HFFc6 (cell line): ENCODE results near the gene AGBL5. TPM values are rescaled to one million over a fixed set of nuclear protein-coding genes. Genes with fewer than 3 reads are reported as not detected.

Source experiments
- DNase-seq: peaks from one replicate; pipeline ENCODE4 v3.0.0-alpha.2; 2018
- H3K27ac Mint-ChIP-seq: 2 replicates; pipeline ENCODE4 v1.8.0; 2020; ENCODE audit warnings: mild to moderate bottlenecking, mixed read lengths
- H3K27me3 Mint-ChIP-seq: 2 replicates; pipeline ENCODE4 v1.8.0; 2021; ENCODE audit warnings: mild to moderate bottlenecking, moderate library complexity, mixed read lengths; ENCODE audit not compliant: insufficient read depth
- H3K36me3 Mint-ChIP-seq: 2 replicates; pipeline ENCODE4 v1.8.0; 2021; ENCODE audit warnings: low read depth, mixed read lengths
- H3K4me1 Mint-ChIP-seq: 2 replicates; pipeline ENCODE4 v1.8.0; 2020; ENCODE audit warnings: low read depth, mixed read lengths
- H3K4me3 Mint-ChIP-seq: 2 replicates; pipeline ENCODE4 v1.8.0; 2020; ENCODE audit warnings: mild to moderate bottlenecking, moderate library complexity, mixed read lengths
- H3K9me3 Mint-ChIP-seq: 2 replicates; pipeline ENCODE4 v1.8.0; 2020; ENCODE audit warnings: mild to moderate bottlenecking, mixed read lengths
- total RNA-seq, 6 experiments: library from RNA; stranded (reverse); fragmentation: NEBNext Ultra II Directional; extraction: Animal tissue kit (Norgen Biotek cat#: 25700); gene quantifications; 2 replicates in 1 of 6; 3 replicates in 5 of 6; pipeline ENCODE4 v1.2.3, GENCODE V29; 2021
- TF ChIP-seq, protein P1 (sequence below): fragments of 200-600 bp; sonication (generic); IDR thresholded peaks from 2 replicates; pipeline ENCODE4 v1.5.0; 2021; ENCODE audit warnings: antibody characterized with exemption, mild to moderate bottlenecking

The AGBL5 gene
- total RNA-seq, 6 experiments from 2014 or later: 23.5 to 31.4 (median 28.6) TPM

DNA sequence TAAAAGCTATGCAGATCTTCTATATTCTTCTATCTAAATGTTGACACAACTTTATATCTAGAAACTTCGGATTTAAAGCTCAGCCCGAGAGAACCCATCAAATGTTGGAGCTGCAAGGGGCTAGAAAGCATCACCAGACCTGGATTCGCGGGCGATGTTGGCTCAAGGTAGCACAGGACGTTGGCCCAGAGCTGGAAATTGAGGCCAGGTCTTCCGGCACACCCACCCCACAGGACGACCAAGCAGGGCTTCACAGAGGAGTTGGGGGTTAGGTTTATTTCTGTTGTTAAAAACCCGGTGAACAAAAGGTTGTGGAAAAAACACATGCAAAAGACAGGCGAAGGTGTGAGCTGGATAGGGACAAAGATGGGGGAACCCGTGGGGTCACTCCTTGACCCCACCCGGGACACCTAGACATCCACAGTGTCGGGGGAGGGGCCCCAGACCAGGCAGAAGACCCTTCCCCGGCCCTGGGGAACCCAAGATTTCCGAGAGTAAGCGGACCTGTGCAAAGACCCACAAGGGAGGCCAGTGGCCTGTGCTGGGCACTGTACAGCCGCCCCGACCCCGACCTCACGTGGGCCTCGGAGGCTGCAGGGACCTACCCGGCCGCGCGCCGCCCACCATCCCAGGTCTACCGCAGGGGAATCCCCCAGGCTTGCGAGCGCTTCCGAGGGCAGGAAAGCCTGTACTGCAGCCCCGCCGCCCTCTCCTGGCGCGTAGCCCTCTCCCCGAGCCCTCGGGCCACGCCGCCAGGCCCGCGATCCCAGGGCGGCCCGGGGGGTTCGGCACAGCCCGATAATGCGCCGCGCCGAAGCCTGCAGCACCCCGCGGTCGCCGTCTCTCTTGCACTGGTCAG, 1.8 kb upstream of the AGBL5 start:
- H3K9me3 Mint-ChIP-seq: peaks cover 13% of the 10 kb centered on the region
- TF ChIP-seq, protein P1, sequence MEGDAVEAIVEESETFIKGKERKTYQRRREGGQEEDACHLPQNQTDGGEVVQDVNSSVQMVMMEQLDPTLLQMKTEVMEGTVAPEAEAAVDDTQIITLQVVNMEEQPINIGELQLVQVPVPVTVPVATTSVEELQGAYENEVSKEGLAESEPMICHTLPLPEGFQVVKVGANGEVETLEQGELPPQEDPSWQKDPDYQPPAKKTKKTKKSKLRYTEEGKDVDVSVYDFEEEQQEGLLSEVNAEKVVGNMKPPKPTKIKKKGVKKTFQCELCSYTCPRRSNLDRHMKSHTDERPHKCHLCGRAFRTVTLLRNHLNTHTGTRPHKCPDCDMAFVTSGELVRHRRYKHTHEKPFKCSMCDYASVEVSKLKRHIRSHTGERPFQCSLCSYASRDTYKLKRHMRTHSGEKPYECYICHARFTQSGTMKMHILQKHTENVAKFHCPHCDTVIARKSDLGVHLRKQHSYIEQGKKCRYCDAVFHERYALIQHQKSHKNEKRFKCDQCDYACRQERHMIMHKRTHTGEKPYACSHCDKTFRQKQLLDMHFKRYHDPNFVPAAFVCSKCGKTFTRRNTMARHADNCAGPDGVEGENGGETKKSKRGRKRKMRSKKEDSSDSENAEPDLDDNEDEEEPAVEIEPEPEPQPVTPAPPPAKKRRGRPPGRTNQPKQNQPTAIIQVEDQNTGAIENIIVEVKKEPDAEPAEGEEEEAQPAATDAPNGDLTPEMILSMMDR: no peak
- H3K36me3 Mint-ChIP-seq: peaks cover 19% of the 10 kb centered on the region
- DNase-seq: no peak
- H3K27ac Mint-ChIP-seq: peak overlapping the region; percentile 98
- H3K27me3 Mint-ChIP-seq: peaks cover 14% of the 10 kb centered on the region
- peaks cover 31% of the 10 kb centered on the region for H3K4me1 Mint-ChIP-seq
- peak overlapping the region; percentile 97 for H3K4me3 Mint-ChIP-seq

DNA sequence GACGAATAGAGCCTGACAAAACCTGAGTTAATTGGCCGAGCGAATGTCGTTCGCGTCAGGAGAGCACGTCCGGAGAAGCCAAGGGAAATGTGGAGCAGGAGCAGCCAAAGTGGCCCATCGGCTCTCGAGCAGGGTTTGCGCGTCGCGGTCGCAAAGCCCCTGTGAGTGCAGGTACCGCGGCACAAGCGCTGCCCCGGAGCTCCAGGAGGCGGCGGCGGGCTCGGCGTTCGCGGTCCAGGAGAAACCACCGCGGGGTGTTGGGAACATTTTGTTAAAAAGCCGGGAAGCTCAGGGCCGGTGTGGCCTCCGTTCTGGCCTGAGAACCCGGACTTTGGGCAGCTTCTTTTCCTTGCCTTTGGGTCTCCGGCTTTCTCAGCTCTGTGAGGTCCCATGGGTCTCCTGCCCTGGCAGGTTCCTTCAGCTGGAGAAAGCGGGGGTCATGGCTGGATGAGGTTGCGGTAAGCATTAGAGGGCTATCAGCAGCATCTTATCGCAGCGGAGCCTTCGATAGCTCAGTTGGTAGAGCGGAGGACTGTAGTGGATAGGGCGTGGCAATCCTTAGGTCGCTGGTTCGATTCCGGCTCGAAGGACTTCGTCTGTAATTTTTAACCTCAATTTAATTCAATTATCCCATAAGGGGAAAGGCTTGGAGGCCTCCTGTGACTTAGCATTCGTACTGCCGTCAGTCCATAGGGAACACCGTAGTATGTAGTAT, 1.0 kb upstream of the AGBL5 start:
- peak overlapping the region; percentile 98 for H3K27ac Mint-ChIP-seq
- DNase-seq: peak; percentile 96
- peaks cover 14% of the 10 kb centered on the region for H3K27me3 Mint-ChIP-seq
- H3K4me1 Mint-ChIP-seq: peaks cover 31% of the 10 kb centered on the region
- peaks cover 24% of the 10 kb centered on the region for H3K36me3 Mint-ChIP-seq
- TF ChIP-seq, protein P1: peak; percentile 61
- H3K4me3 Mint-ChIP-seq: peak overlapping the region; percentile 97
- peaks cover 13% of the 10 kb centered on the region for H3K9me3 Mint-ChIP-seq

DNA sequence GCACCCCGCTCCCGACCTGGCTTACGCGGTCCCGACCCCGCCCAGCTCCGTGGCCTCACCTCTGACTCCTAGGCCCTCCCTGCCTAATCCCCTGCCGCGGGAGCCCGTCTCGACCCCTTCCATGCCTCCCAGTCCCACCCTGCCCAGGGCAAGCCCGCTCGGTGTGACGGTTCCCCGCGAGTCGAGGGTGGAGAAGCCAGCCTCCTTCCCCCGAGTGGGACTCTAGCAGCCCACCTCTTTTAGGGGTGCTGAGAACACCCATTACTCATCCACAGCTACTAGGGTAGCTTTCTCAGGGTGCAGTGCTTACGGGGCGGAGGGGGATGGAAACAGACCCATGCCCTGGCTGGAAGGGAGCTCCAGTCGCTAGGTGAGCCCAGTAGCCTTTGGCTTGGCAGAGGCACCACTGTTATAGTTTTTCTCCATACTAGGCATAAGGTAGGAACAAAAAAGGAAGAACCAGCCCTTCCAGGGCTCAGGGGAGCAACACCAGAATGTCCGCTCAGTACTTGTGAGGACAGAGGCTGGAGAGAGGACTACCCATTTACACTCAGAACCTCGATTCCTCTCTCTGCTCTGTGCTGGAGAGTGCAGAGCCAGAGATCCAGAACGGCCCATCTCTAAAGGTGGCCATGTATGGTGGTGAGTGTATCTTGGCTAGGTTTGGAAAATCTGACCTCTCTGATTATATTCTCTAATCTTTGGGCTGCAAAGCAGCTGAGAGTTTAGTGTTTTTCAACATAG, 606 bp downstream of the AGBL5 start:
- peak; percentile 16 for DNase-seq
- H3K36me3 Mint-ChIP-seq: peaks cover 28% of the 10 kb centered on the region
- H3K27me3 Mint-ChIP-seq: peaks cover 14% of the 10 kb centered on the region
- H3K27ac Mint-ChIP-seq: peak overlapping the region; percentile 84
- H3K4me3 Mint-ChIP-seq: peak overlapping the region; percentile 97
- TF ChIP-seq, protein P1: no peak
- H3K4me1 Mint-ChIP-seq: peaks cover 31% of the 10 kb centered on the region
- peaks cover 13% of the 10 kb centered on the region for H3K9me3 Mint-ChIP-seq

DNA sequence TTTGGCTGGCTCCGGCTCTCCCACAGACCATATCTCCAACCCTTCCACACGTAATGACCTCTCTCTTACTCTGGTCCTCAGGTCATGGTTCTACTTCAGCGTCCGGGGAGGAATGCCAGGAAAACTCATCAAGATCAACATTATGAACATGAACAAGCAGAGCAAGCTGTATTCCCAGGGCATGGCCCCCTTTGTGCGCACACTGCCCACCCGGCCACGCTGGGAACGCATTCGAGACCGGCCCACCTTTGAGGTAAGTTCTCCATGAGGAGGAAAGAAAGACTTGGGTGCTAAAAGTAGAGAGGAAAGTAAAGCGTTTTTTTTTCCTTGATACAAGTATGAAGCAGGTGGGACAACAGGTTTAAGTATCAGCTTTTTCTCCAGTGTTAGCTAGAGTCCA, 1.9 kb downstream of the AGBL5 start:
- peaks cover 14% of the 10 kb centered on the region for H3K27me3 Mint-ChIP-seq
- DNase-seq: no peak
- H3K27ac Mint-ChIP-seq: peak overlapping the region; percentile 10; the same call in 1 of the 2 replicates
- H3K9me3 Mint-ChIP-seq: peaks cover 13% of the 10 kb centered on the region
- peaks cover 31% of the 10 kb centered on the region for H3K4me1 Mint-ChIP-seq
- H3K36me3 Mint-ChIP-seq: peaks cover 21% of the 10 kb centered on the region
- TF ChIP-seq, protein P1: no peak
- no peak overlapping the region; the same call in 1 of the 2 replicates for H3K4me3 Mint-ChIP-seq

DNA sequence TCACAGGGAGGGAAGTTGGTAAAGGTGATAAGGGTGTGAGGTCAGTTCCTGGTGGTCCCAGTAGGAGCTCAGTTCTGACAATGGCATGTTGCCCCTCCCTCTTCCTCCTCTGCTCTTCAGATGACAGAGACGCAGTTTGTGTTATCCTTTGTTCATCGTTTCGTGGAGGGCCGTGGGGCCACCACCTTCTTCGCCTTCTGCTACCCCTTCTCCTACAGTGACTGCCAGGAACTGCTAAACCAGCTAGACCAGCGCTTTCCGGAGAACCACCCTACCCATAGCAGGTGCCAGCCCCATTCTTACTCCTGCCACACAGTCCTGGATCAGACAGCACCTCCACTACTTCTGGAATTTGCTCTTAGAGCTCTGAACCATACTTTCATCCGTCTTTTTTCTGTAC, 2.3 kb downstream of the AGBL5 start:
- Mint-ChIP-seq H3K27me3 (peaks cover 14% of the 10 kb centered on the region), H3K4me3 (no peak overlapping the region), H3K4me1 (peaks cover 31% of the 10 kb centered on the region), H3K9me3 (peaks cover 13% of the 10 kb centered on the region), H3K36me3 (peaks cover 19% of the 10 kb centered on the region), H3K27ac (no peak overlapping the region)
- TF ChIP-seq, protein P1: no peak
- DNase-seq: no peak
